Measurements from ENCODE around the gene METTL15. TPM values are rescaled to one million over a fixed set of nuclear protein-coding genes. Genes with fewer than 3 reads are reported as not detected.

The METTL15 gene
- total and polyA plus RNA-seq, 2 of the 8 experiments (the other 6 are each of a cell fraction or from before 2014, with no cell fraction given) = 5.4 to 10.5 TPM

- ChIA-PET CTCF (ENCODE audit: partially characterized antibody) (interaction anchor here (1.0 kb wide), 1 partner anchor 36 kb away, joined by 3 read pairs; no protein-coding TSS in a partner anchor), POLR2A (ENCODE audit: partially characterized antibody) (no interaction called here)
- Histone ChIP-seq H3K4ac (replicated peaks; ENCODE audit: insufficient read length, low read depth, low read length) (no peak overlapping the region), H4K91ac (replicated peaks; ENCODE audit: insufficient read length, low read length) (no peak overlapping the region), H3K79me1 (ENCODE audit: low read depth, low read length) (no peaks in the 10 kb centered on the region), H3K4me3 (ENCODE audit: extremely low read depth in 1 of 4, insufficient read depth in 2 of 4, low read depth in 3 of 4, low read length in 4 of 4) (no peak overlapping the region), H3K4me2 (ENCODE audit: insufficient read depth in 1 of 2, low read depth in 2 of 2, low read length in 2 of 2) (no peak overlapping the region), H3K14ac (ENCODE audit: insufficient read length) (no peak overlapping the region), H2BK12ac (ENCODE audit: low read depth, low read length) (no peak overlapping the region), H2BK120ac (replicated peaks; ENCODE audit: low read depth, low read length) (no peak overlapping the region), H4K5ac (ENCODE audit: insufficient read length, low read depth, low read length) (no peak overlapping the region), H3K23me2 (ENCODE audit: low read depth, low read length) (no peaks in the 10 kb centered on the region), H2AK5ac (ENCODE audit: low read depth, low read length) (no peak overlapping the region), H4K8ac (ENCODE audit: extremely low read depth, insufficient read depth, low read length) (no peak overlapping the region), H2BK15ac (ENCODE audit: low read length) (no peak overlapping the region), H3K27me3 (replicated peaks in 1 of 4; ENCODE audit: control insufficient read depth in 3 of 4, extremely low read depth in 1 of 4, insufficient read depth in 3 of 4, low read length in 3 of 4) (no peaks in the 10 kb centered on the region), H3K9me3 (ENCODE audit: insufficient read depth in 2 of 2, low read depth in 1 of 2, low read length in 1 of 2) (peaks cover 0 to 7% of the 10 kb centered on the region in 2 experiments; a peak in 1 of 4 replicates), H3K23ac (ENCODE audit: insufficient read length) (no peak overlapping the region), H3K56ac (replicated peaks; ENCODE audit: insufficient read length, low read depth, low read length) (no peak overlapping the region), H2BK20ac (ENCODE audit: low read length) (no peak overlapping the region), H3K4me1 (replicated peaks in 1 of 4; ENCODE audit: control insufficient read depth in 3 of 4, insufficient read depth in 4 of 4, low read length in 3 of 4) (no peaks in the 10 kb centered on the region), H3K18ac (ENCODE audit: extremely low read depth, low read length) (no peak overlapping the region), H2BK5ac (ENCODE audit: low read depth, low read length) (no peak overlapping the region), H3K79me2 (ENCODE audit: control insufficient read depth in 1 of 2, insufficient read depth in 2 of 2, low read length in 2 of 2) (no peaks in the 10 kb centered on the region), H3K27ac (ENCODE audit: low read depth, low read length) (no peak overlapping the region), H3K36me3 (ENCODE audit: control insufficient read depth in 2 of 4, insufficient read depth in 4 of 4, low read length in 3 of 4) (peaks cover 0 to 3% (median 0%) of the 10 kb centered on the region in 4 experiments; a peak in 1 of 8 replicates), H2AFZ (ENCODE audit: low read length) (no peak overlapping the region), H4K20me1 (replicated peaks in 1 of 2; ENCODE audit: control insufficient read depth in 1 of 2, insufficient read depth in 2 of 2, low read length in 2 of 2) (no peaks in the 10 kb centered on the region), H3K9ac (replicated peaks in 1 of 4; ENCODE audit: extremely low read depth in 1 of 4, low read depth in 3 of 4, low read length in 3 of 4) (no peak overlapping the region)
- no peak for DNase-seq (ENCODE audit: low read depth in 1 of 2, low spot score in 2 of 2)
- FAIRE-seq = no peak
- WGBS, 2 experiments (ENCODE audit: extremely low coverage in 1 of 2, insufficient coverage in 1 of 2, insufficient read length in 1 of 2, insufficient replicate concordance in 2 of 2, low coverage in 1 of 2, low lambda C conversion rate in 2 of 2, missing lambda C conversion rate in 1 of 2) = 90% methylated on average over 4 of the region's 4 CpGs; no CpG with 5 or more reads in 1 of the 2 experiments
- TF ChIP-seq ATF3 (IDR thresholded peaks at IDR 0.05; ENCODE audit: insufficient read depth, low read depth, low read length) (no peak), RFX5 (IDR thresholded peaks at IDR 0.05; ENCODE audit: borderline replicate concordance, low read depth, low read length) (no peak), MAFK (IDR thresholded peaks at IDR 0.05; ENCODE audit: low read depth, low read length) (no peak), CBX5 (IDR thresholded peaks at IDR 0.05; ENCODE audit: low read depth, low read length) (no peak)
Measured at GRCh38 chr11:28170759-28171158, 62.6 kb downstream of the METTL15 start.
